GM12874 (cell line): ENCODE measurements around the gene KSR2.

ENCODE experiments used
- CTCF ChIP-seq: IDR thresholded peaks from 2 replicates; pipeline ENCODE4 v1.5.1; 2011; ENCODE audit warnings: low read depth, mild to moderate bottlenecking, control low read depth, low read length, moderate library complexity; ENCODE audit not compliant: insufficient read depth

The KSR2 gene

GRCh38 chr12:117447665-117448366 lies 521.0 kb downstream of the KSR2 start:
- no peak for TF ChIP-seq CTCF

DNA sequence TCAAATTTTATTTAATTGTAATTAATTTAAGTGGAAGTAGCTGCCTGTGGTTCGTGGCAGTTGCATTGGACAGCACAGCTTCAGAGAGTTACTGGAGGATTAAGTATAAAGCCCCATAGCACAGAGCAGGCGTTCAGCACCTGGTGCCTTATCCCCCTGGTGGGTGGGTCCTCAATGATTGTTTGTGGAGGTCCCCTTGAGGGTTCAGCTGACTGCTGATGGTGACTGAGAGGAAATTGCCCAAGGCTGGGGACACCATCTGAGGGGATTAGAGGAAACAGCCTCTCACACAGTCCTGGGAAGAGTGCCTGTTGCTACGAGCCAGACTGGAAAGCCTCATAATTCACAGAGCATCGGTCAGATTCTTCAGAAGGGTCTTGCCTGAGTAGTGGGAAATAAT lies 524.0 kb downstream of the KSR2 start:
- no peak for TF ChIP-seq CTCF

DNA sequence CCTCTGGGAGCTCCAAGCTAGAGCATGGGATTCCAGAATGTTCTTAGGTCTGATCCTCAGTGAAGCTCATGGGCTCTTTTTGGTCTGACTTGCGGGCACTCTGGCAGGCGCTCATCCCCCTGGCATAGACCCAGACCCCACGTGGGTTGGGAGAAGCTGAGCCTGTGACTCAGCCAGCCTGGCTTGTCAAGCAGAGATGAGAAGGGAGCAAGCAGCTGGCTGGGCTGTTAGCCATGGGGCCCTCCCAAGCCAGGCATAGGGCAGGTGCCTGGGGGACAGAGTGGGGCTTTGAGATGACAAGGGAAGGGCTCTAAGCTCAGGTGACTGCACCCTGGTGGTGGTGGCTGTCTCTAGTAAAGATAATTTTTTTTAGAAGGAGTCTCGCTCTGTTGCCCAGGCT lies 527.0 kb downstream of the KSR2 start:
- no peak for TF ChIP-seq CTCF

GRCh38 chr12:117440384-117440783 lies 528.4 kb downstream of the KSR2 start:
- TF ChIP-seq CTCF: no peak

DNA sequence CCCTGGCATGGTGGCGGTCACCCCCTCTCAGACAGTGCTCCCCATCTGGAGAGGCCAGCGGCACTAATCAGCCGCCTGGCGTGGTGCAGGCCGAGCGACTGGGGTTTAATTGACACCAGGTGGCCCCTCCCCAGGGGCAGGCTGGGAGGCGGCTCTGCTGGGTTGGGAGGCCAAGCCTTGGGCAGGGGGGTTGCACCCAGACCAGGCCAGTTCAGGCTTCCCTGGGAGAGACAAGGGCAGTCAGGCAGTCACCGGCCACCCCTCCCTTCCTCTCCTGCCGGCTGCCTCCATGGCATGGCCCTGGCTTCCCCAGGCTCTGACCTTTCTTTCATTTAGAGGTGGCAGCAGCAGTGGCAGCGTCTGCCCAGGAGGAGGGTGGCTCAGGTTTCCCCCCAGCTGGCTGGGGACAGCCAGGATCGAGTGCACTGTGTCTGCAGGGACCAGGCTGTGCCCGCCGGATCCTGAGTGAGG lies 529.2 kb downstream of the KSR2 start:
- no peak for TF ChIP-seq CTCF

DNA sequence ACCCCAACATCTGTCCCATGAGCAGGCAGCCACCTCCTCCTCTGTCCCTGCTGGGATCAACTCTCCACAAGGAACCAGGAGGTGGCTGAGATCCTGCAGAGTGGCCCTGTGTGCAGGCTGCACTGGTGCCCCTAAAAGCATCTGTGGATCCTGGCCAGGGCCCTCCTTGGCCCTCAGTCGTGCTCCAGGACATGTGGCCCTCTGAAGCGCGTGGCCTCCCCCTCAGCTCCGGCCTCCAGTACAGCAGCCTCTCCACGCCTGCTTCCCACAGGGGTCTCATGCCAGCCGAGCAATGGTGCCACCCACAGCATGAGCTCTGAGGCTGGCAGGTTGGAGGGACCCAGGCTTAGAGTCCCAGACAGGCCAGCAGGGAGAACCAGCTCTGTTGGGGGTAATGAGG lies 530.0 kb downstream of the KSR2 start:
- TF ChIP-seq CTCF: no peak

GRCh38 chr12:117437516-117438255 lies 531.1 kb downstream of the KSR2 start:
- TF ChIP-seq CTCF: no peak
